NCI-H1694 (cell line): ENCODE data around the gene ADAMTS16.
"Not testable (repeated sequence)": the region's sequence is repeated elsewhere in the genome, so short reads cannot be mapped to it uniquely, and the experiment has no call there.

Source experiments
- DNase-seq: peaks from one replicate; lab custom pipeline; 2025; lab: John Stamatoyannopoulos, UW

Gene ADAMTS16, protein sequence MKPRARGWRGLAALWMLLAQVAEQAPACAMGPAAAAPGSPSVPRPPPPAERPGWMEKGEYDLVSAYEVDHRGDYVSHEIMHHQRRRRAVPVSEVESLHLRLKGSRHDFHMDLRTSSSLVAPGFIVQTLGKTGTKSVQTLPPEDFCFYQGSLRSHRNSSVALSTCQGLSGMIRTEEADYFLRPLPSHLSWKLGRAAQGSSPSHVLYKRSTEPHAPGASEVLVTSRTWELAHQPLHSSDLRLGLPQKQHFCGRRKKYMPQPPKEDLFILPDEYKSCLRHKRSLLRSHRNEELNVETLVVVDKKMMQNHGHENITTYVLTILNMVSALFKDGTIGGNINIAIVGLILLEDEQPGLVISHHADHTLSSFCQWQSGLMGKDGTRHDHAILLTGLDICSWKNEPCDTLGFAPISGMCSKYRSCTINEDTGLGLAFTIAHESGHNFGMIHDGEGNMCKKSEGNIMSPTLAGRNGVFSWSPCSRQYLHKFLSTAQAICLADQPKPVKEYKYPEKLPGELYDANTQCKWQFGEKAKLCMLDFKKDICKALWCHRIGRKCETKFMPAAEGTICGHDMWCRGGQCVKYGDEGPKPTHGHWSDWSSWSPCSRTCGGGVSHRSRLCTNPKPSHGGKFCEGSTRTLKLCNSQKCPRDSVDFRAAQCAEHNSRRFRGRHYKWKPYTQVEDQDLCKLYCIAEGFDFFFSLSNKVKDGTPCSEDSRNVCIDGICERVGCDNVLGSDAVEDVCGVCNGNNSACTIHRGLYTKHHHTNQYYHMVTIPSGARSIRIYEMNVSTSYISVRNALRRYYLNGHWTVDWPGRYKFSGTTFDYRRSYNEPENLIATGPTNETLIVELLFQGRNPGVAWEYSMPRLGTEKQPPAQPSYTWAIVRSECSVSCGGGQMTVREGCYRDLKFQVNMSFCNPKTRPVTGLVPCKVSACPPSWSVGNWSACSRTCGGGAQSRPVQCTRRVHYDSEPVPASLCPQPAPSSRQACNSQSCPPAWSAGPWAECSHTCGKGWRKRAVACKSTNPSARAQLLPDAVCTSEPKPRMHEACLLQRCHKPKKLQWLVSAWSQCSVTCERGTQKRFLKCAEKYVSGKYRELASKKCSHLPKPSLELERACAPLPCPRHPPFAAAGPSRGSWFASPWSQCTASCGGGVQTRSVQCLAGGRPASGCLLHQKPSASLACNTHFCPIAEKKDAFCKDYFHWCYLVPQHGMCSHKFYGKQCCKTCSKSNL

DNA sequence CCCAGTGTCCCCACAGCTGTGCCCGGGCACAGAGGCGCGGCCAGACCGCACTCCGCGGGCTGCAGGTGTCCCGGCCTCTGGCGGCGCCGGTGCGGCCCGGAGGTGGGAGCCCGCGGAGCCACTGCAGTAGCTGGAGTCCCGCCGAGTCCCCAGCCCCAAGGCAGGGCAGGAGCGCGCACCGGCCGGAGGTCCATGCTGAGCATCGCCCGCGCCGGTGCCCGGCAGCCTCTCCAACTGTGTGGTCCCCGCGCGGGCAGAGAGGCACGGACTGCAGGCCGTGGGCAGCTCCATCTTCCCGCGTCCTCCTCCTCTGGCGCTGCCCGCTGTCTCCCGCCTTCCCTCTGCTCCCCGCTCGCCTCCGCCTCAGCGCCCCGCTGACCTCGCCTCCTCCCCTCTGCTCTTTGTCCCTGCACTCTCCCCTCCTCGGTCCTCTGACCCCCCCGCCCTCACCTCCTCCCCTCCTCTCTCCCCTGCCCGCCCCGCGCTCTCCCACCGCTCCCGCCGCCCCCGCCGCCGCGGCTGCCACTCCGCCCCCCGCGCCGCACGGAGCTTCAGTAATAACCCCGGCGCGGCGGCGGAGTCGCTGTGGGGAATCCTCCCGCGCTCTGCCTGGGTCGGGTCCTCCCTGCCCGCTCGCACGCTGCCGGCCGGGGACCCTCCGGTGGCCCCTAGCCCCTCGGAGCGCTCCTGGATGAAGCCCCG, at the start of gene ADAMTS16:
Gene ADAMTS16 (plus strand): TSS at position 554 of the 702 bp plus-strand sequence. CDS start 138 bp downstream, at position 692.
- no peak for DNase-seq

GRCh38 chr5:5092149-5092548, 48.0 kb upstream of the ADAMTS16 start:
- DNase-seq = no peak

DNA sequence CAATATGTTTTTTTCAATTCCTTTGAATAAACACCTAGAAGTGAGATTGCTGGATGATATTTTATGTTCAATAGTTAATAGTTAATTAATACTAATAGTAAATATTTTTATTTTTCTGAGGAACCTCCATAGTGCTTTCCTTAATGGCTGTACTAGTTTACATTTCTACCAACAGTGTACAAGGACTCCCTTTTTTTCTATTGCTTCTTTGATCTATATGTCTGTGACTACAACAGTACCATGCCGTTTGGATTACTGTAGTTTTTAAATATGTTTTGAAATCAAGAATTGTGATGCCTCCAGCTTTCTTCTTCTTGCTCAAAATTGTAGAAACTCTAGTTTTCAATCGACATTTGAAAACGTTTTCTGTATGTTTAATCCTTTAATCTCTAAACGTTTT, 39.5 kb upstream of the ADAMTS16 start:
- DNase-seq = no peak

- DNase-seq = no peak
Observed at GRCh38 chr5:5101676-5102075, 38.5 kb upstream of the ADAMTS16 start.

GRCh38 chr5:5103245-5103644, 36.9 kb upstream of the ADAMTS16 start:
- no peak for DNase-seq

DNA sequence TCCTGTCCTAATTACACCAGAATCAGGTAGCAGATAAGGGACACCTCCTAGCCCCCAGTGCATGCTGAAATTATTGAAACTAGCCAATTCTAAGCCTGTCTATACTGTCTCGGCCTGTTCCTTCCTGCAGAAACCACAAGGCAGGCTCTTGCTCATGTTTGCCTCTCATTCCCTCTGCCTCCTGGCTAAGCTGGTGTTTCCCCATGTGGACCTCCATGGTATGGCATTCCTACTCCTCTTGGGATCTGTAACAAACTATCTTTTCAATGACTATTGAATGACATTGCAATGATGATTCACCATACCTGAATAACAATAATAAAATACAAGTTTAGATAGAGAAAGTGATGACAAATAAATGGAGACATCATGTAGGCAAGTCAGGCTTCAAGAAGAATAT, 35.6 kb upstream of the ADAMTS16 start:
- no peak for DNase-seq

- DNase-seq = no peak
Observed at GRCh38 chr5:5105531-5105930, 34.6 kb upstream of the ADAMTS16 start.

GRCh38 chr5:5116956-5117355, 23.2 kb upstream of the ADAMTS16 start:
- DNase-seq = no peak

DNA sequence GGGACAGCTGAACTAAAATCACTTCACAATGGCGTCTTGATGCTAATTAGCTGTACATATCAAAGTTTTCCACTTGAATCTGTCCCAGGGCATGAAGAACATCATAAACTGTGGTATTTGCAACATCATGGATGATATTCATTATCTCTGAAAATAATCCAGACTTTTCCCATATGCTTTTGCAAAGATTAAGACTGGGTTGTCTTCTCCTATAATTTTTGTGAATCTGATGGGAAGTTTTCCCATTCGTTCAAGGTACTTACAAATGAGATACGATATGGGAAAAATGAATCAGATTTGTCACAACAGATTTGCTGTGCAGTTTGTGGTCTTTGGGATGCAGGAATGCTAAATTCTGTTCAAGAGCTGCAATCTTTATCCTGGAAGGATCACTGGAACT, 17.4 kb upstream of the ADAMTS16 start:
- DNase-seq = no peak

DNA sequence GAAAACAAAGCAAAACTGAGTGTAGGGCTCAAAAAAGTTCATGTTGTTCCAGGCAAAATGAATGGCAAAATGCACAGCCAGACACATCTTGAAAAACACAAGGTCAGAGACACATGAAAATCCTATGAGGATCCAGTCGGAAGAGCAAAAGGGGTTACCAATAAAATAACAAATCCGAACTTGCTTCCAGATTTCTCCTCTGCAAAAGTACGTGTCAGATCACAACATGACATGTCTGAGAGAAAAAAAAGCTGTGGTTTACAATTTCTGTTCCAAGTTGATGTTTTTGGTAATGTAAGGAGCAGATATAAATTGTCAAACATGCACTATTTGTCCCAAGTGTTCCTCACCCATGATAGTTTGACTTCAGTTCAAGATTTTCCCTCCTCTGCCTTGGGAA, 15.9 kb upstream of the ADAMTS16 start:
- no peak for DNase-seq

DNA sequence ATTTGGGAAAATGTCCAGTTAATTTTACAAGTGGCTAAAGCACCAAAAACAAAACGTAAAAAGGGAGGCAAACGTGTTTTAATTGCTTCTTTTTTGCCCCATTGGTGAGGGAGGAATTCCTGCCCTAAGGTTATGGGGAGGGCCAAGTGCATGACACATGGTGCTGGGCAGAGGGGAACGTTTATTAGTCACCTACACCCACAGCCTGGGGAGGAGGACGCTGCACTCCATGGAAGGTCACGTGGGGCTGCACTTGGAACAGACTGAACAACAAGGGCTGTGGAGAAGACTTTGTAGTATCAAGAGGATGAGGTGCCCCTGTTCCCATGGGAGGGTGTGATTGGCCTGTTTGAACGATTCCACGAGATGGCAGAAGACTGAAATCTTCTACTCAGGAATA, 13.7 kb upstream of the ADAMTS16 start:
- no peak for DNase-seq

GRCh38 chr5:5128766-5129165, 11.4 kb upstream of the ADAMTS16 start:
- DNase-seq = no peak

DNA sequence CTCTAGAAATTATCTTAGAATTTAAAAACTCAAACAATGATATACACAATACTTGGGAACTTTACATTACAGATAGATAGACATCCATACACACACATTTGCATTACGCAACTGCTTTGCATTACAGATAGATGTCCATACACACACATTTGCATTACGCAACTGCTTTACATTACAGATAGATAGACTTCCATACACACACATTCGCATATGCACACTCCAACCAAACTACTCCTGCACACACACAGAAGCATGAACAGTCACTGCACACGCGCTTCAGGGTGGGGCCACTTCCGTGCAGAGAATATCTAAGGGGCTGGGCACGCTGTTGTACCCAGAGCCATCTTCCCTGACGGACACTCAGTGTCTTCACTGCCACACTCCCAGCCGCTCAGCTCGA, 7.9 kb upstream of the ADAMTS16 start:
- no peak for DNase-seq

DNA sequence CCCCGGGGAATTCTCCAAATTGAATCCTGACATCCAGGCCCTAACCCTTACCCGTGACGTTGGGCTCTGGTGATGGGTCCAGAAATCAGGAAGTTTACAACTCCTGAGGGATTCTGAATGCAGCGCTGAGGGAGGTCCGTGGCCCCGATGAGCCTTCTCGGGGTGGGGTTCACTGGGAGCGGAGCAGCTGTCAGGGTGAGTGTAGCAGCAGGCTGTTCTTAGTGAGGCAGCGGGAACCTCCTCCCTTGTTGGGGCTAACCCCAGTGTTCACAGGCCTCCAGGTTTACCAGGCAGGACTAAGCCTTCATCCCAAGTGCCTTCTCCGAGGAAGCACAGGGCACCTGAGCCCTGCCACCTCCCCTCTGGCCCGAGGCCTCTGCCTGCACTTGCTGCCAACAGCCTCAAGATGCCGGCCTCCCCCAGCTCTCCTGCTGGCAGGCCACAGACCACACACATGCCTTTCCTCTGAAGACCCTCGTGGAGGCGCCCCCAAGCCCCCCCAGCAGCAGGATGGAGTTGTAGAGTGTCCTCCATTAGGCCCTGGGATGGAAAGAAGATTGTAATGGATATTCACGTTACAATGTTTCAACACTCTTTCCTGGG, 7.3 kb upstream of the ADAMTS16 start:
- no peak for DNase-seq

GRCh38 chr5:5134107-5134506, 6.0 kb upstream of the ADAMTS16 start:
- DNase-seq = no peak

GRCh38 chr5:5135957-5136676, 4.0 kb upstream of the ADAMTS16 start:
- no peak for DNase-seq

DNA sequence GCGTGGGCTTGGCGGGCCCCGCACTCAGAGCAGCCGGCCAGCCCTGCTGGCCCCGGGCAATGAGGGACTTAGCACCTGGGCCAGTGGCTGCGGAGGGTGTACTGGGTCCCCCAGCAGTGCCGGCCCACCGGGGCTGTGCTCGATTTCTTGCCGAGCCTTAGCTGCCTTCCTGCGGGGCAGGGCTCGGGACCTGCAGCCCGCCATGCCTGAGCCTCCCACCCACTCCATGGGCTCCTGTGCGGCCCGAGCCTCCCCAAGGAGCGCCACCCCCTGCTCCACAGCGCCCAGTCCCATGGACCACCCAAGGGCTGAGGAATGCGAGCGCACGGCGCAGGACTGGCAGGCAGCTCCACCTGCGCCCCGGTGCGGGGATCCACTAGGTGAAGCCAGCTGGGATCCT, 2.3 kb upstream of the ADAMTS16 start:
- DNase-seq = not testable (repeated sequence)

- no peak for DNase-seq
Observed at GRCh38 chr5:5139336-5139776, 774 bp upstream of the ADAMTS16 start.

GRCh38 chr5:5140479-5141338, 579 bp downstream of the ADAMTS16 start:
- no peak for DNase-seq

- DNase-seq = no peak
Observed at GRCh38 chr5:5141339-5141599, 1.1 kb downstream of the ADAMTS16 start.
